NCI-H2227 (cell line): Measurements from ENCODE around the gene FOXL2NB.

Source experiments
- DNase-seq: peaks from one replicate; lab custom pipeline; 2025; ENCODE audit not compliant: unreplicated experiment; lab: John Stamatoyannopoulos, UW

FOXL2NB gene

DNA sequence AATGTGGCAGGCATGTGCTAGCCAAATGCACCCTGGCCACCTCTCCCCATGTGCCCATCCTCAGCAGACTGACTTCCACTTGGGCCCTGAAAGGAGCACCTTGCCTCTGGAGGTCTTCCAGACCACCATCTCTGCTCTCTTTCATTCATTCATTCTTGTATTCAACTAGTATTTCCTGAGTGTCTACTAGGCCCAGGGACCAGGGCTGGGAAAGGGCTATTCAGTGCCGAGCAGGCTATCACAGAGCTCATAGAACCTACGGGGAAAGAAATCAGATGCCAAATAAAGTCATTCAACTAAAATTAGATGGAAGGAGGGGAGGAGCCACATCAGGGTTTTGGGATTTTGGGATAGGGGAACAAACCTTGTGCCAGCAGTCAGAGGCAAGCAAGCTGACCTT lies 40.2 kb downstream of the FOXL2NB start:
- no peak for DNase-seq

- no peak for DNase-seq
Measured at GRCh38 chr3:138995706-138996105, 48.7 kb downstream of the FOXL2NB start.
